C4-2B (cell line): Measurements from ENCODE around the gene EBF3.

ENCODE experiments used
- H3K27ac ChIP-seq: fragments of 450-650 bp; 2 replicates; pipeline ENCODE4 v1.5.1; 2017
- CTCF ChIP-seq: fragments of 450-650 bp; conservative IDR thresholded peaks from 2 replicates; pipeline ENCODE4 v1.5.1; 2017; ENCODE audit warnings: mild to moderate bottlenecking
- ZFX ChIP-seq: fragments of 450-650 bp; IDR thresholded peaks from 2 replicates; pipeline ENCODE4 v1.6.1; 2017

EBF3 gene

GRCh38 chr10:129875993-129876726 lies 87.9 kb downstream of the EBF3 start:
- TF ChIP-seq CTCF, result no peak
- TF ChIP-seq ZFX, result no peak
- H3K27ac ChIP-seq, result no peak overlapping the region

- TF ChIP-seq CTCF (no peak), ZFX (no peak)
Measured at GRCh38 chr10:129873351-129873750, 90.7 kb downstream of the EBF3 start.

GRCh38 chr10:129871966-129872365 lies 92.1 kb downstream of the EBF3 start:
- H3K27ac ChIP-seq, result no peak overlapping the region
- no peak for TF ChIP-seq CTCF
- TF ChIP-seq ZFX, result no peak

More at GRCh38 chr10:129873351-129873750, 90.7 kb downstream of the EBF3 start:
- no peak overlapping the region for H3K27ac ChIP-seq

- TF ChIP-seq ZFX (no peak), CTCF (no peak)
- no peak overlapping the region for H3K27ac ChIP-seq
Measured at GRCh38 chr10:129870961-129871621, 93.0 kb downstream of the EBF3 start.

- TF ChIP-seq ZFX (no peak), CTCF (no peak)
Measured at GRCh38 chr10:129870474-129870757, 93.7 kb downstream of the EBF3 start.

GRCh38 chr10:129869596-129870473 lies 94.2 kb downstream of the EBF3 start:
- no peak for TF ChIP-seq CTCF
- no peak for TF ChIP-seq ZFX
- no peak overlapping the region for H3K27ac ChIP-seq

More at GRCh38 chr10:129870474-129870757, 93.7 kb downstream of the EBF3 start:
- H3K27ac ChIP-seq, result no peak overlapping the region
